Measurements from ENCODE around the gene PNMA1. TPM values are rescaled to one million over a fixed set of nuclear protein-coding genes. Genes with fewer than 3 reads are reported as not detected.

The PNMA1 gene
- total RNA-seq, 1 donor from 2014 or later: 32.7 TPM

DNA sequence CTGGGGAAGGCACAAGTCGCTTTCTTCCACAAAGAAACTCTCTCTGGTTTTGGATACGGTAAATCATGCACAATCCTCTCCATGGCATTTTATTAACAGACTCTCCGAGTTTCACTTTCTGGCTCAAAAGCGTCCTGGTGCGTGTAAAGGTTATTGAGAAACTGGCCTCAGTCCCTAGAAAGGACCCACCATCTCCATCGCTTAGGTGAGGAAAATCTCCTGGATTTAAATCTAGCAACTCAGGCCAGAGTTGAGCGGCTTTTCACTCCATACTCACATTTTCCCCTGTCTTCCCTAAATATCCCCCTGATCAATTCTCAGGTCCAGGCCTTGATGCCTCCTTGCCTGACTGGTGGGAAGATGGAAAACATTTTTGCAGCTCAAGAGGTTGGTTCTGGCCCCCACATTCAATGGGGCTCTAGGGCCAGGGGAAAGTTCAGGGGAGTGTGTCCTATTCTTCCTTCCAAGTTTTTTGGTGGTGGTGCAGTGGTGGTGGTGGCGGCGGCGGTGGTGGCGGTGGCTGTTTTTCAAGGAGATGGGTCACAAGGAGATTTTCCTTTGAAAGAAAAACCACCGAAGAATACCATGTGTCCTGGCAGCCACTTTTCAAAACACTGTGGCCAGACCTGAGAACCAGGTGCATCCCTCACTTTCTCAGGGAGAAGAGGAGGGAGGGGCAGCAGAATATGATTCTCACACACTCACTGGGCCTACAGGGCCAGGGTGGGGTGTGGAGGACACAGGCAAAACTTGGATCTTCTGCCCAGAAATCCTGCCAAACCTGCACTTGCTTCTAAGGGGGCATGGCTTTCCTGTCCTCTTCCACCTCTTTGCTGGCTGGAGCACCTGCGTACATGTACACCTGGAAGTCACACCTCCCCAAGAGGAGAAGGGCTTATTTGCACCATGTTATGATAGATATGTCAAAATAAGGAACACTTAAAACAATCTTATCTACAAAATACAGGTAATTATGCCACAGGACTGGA lies 46.7 kb upstream of the PNMA1 start:
- no peak for DNase-seq (ENCODE audit: low spot score)
- Mint-ChIP-seq H3K36me3 (ENCODE audit: low read depth, unreplicated experiment) (peaks cover 20% of the 10 kb centered on the region), H3K4me1 (ENCODE audit: unreplicated experiment) (peaks cover 48% of the 10 kb centered on the region), H3K4me3 (ENCODE audit: unreplicated experiment) (peak overlapping the region; percentile 87), H3K27ac (ENCODE audit: unreplicated experiment) (peak overlapping the region; percentile 88), H3K27me3 (ENCODE audit: unreplicated experiment) (peaks cover 23% of the 10 kb centered on the region), H3K9me3 (ENCODE audit: unreplicated experiment) (no peaks in the 10 kb centered on the region)
- no peak for TF ChIP-seq CTCF (IDR thresholded peaks at IDR 0.05; ENCODE audit: unreplicated experiment)

GRCh38 chr14:73759714-73760597 lies 45.8 kb upstream of the PNMA1 start:
- H3K9me3 Mint-ChIP-seq (ENCODE audit: unreplicated experiment): no peaks in the 10 kb centered on the region
- DNase-seq (ENCODE audit: low spot score): peak; percentile 90
- H3K27me3 Mint-ChIP-seq (ENCODE audit: unreplicated experiment): peaks cover 21% of the 10 kb centered on the region
- H3K36me3 Mint-ChIP-seq (ENCODE audit: low read depth, unreplicated experiment): peaks cover 17% of the 10 kb centered on the region
- peaks cover 48% of the 10 kb centered on the region for H3K4me1 Mint-ChIP-seq (ENCODE audit: unreplicated experiment)
- H3K4me3 Mint-ChIP-seq (ENCODE audit: unreplicated experiment): peak overlapping the region; percentile 87
- H3K27ac Mint-ChIP-seq (ENCODE audit: unreplicated experiment): peak overlapping the region; percentile 88
- peak; percentile 32 for TF ChIP-seq CTCF (IDR thresholded peaks at IDR 0.05; ENCODE audit: unreplicated experiment)

DNA sequence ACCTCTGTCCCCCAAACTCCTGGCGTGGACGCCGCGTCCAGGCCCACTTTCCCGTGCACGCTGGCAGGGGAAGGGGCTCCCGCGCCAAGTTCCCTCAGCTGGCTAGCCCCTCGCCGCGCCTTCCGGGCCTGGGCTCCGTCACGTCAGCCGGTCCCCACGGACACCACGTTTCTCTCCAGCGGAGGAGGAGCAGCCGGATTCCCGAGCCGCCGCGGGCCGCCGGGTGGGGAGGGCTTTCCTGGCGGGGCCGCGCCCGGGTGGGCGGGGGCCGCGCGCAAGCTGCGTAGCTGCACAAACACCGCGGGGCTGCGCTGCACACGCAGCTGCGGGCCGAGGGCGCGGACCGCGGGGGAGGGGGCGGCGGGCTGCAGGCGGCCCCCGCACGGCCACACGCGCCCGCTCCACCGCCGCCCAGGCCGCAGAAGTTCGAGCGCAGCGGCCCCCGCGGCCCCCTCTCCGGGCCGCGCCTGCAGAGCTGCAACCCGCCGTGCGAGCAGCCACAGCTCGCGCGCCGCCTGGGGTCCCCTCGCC lies 45.1 kb upstream of the PNMA1 start:
- TF ChIP-seq CTCF (IDR thresholded peaks at IDR 0.05; ENCODE audit: unreplicated experiment): no peak
- Mint-ChIP-seq H3K9me3 (ENCODE audit: unreplicated experiment) (no peaks in the 10 kb centered on the region), H3K4me3 (ENCODE audit: unreplicated experiment) (peak overlapping the region; percentile 84), H3K27ac (ENCODE audit: unreplicated experiment) (no peak overlapping the region), H3K36me3 (ENCODE audit: low read depth, unreplicated experiment) (peaks cover 17% of the 10 kb centered on the region), H3K27me3 (ENCODE audit: unreplicated experiment) (peaks cover 24% of the 10 kb centered on the region), H3K4me1 (ENCODE audit: unreplicated experiment) (peaks cover 50% of the 10 kb centered on the region)
- peak; percentile 48 for DNase-seq (ENCODE audit: low spot score)

- peak; percentile 79 for DNase-seq (ENCODE audit: low spot score)
- Mint-ChIP-seq H3K36me3 (ENCODE audit: low read depth, unreplicated experiment) (peaks cover 17% of the 10 kb centered on the region), H3K27ac (ENCODE audit: unreplicated experiment) (peak overlapping the region; percentile 57), H3K9me3 (ENCODE audit: unreplicated experiment) (no peaks in the 10 kb centered on the region), H3K27me3 (ENCODE audit: unreplicated experiment) (peaks cover 27% of the 10 kb centered on the region), H3K4me1 (ENCODE audit: unreplicated experiment) (peaks cover 56% of the 10 kb centered on the region), H3K4me3 (ENCODE audit: unreplicated experiment) (peak overlapping the region; percentile 84)
- TF ChIP-seq CTCF (IDR thresholded peaks at IDR 0.05; ENCODE audit: unreplicated experiment): peak; percentile 42
Measured at GRCh38 chr14:73758392-73759182, 44.4 kb upstream of the PNMA1 start.
